Measurements from ENCODE around the gene PTH1R. TPM values are rescaled to one million over a fixed set of nuclear protein-coding genes. Genes with fewer than 3 reads are reported as not detected.

The PTH1R gene
- total RNA-seq, 2 experiments from 2014 or later = not detected

GRCh38 chr3:46932455-46933225 is 55.1 kb downstream of the PTH1R start:
- peak overlapping the region; percentile 34 for H3K27ac Mint-ChIP-seq
- H3K9me3 Mint-ChIP-seq = no peaks in the 10 kb centered on the region
- no peak overlapping the region for H3K4me3 Mint-ChIP-seq
- intact Hi-C loops (cut with micrococcal nuclease) = no loop called here
- CTCF ChIA-PET = interaction anchor here (1.2 kb wide), 1 partner anchor 65 kb away, joined by 4 read pairs; no protein-coding TSS in a partner anchor
- peaks cover 65% of the 10 kb centered on the region for H3K4me1 Mint-ChIP-seq (ENCODE audit: low read depth)
- peaks cover 13% of the 10 kb centered on the region for H3K36me3 Mint-ChIP-seq (ENCODE audit: low read depth)
- no peaks in the 10 kb centered on the region for H3K27me3 Mint-ChIP-seq (ENCODE audit: low read depth)
- no peak for DNase-seq

DNA sequence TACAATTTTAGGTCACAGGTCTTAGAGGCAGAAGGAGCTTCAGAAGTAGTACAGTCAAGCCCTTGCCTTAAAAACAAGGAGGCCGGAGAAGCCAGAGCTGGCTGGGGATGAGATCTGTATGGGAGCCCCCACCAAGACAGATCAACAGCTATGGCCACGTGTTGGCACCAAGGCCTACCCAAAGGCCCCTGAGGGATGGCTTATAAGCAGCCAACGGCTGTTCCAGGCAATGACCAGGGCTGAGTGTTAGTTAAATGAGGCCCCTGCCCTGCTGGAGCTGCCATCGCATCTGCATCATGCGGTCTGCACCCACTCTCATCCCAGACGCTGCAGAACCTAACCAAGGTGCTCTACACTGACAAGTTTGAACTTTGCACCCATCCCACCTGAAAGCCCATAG is 55.7 kb downstream of the PTH1R start:
- Mint-ChIP-seq H3K27me3 (ENCODE audit: low read depth) (no peaks in the 10 kb centered on the region), H3K27ac (no peak overlapping the region), H3K36me3 (ENCODE audit: low read depth) (peaks cover 14% of the 10 kb centered on the region), H3K4me3 (no peak overlapping the region), H3K4me1 (ENCODE audit: low read depth) (peaks cover 61% of the 10 kb centered on the region), H3K9me3 (no peaks in the 10 kb centered on the region)
- no peak for DNase-seq
- intact Hi-C loops (cut with micrococcal nuclease) = no loop called here
- CTCF ChIA-PET = interaction anchor here (0.7 to 1.2 kb wide), 2 partner anchors 26 to 65 kb away, joined by 3 to 4 read pairs; no protein-coding TSS in a partner anchor

DNA sequence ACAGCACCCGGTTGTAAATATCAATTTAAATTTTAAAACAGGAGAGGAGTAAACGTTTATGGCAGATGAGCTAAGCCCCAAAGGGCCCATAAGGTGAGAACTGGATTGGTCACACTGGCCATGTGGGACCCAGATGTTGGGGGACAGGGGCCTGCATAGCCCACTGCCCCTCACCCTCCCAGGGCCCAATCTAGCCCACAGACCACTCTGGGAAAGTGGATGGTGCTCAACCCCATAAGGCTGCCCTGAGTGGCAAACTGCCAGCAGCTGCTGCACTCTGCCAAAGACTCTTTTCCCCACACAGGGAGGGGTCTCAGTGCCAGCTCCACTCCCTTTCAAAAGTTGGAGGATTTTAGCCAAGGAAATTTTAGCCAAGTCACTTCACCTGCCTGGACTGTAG is 56.6 kb downstream of the PTH1R start:
- H3K27me3 Mint-ChIP-seq (ENCODE audit: low read depth) = no peaks in the 10 kb centered on the region
- CTCF ChIA-PET = interaction anchor here (0.7 to 2.0 kb wide), 4 partner anchors 10 to 64 kb away, joined by 3 to 7 read pairs (median 4); no protein-coding TSS in a partner anchor
- no peak overlapping the region for H3K4me3 Mint-ChIP-seq
- peaks cover 13% of the 10 kb centered on the region for H3K36me3 Mint-ChIP-seq (ENCODE audit: low read depth)
- no peak for DNase-seq
- H3K4me1 Mint-ChIP-seq (ENCODE audit: low read depth) = peaks cover 58% of the 10 kb centered on the region
- H3K9me3 Mint-ChIP-seq = no peaks in the 10 kb centered on the region
- H3K27ac Mint-ChIP-seq = no peak overlapping the region
- intact Hi-C loops (cut with micrococcal nuclease) = no loop called here

GRCh38 chr3:46934498-46935167 is 57.1 kb downstream of the PTH1R start:
- H3K9me3 Mint-ChIP-seq = no peaks in the 10 kb centered on the region
- H3K36me3 Mint-ChIP-seq (ENCODE audit: low read depth) = peaks cover 13% of the 10 kb centered on the region
- H3K4me1 Mint-ChIP-seq (ENCODE audit: low read depth) = peaks cover 55% of the 10 kb centered on the region
- no peak for DNase-seq
- no peaks in the 10 kb centered on the region for H3K27me3 Mint-ChIP-seq (ENCODE audit: low read depth)
- CTCF ChIA-PET = interaction anchor here (1.4 to 2.0 kb wide), 2 partner anchors 11 to 13 kb away, joined by 4 to 7 read pairs; no protein-coding TSS in a partner anchor
- no peak overlapping the region for H3K27ac Mint-ChIP-seq
- intact Hi-C loops (cut with micrococcal nuclease) = no loop called here
- no peak overlapping the region for H3K4me3 Mint-ChIP-seq

DNA sequence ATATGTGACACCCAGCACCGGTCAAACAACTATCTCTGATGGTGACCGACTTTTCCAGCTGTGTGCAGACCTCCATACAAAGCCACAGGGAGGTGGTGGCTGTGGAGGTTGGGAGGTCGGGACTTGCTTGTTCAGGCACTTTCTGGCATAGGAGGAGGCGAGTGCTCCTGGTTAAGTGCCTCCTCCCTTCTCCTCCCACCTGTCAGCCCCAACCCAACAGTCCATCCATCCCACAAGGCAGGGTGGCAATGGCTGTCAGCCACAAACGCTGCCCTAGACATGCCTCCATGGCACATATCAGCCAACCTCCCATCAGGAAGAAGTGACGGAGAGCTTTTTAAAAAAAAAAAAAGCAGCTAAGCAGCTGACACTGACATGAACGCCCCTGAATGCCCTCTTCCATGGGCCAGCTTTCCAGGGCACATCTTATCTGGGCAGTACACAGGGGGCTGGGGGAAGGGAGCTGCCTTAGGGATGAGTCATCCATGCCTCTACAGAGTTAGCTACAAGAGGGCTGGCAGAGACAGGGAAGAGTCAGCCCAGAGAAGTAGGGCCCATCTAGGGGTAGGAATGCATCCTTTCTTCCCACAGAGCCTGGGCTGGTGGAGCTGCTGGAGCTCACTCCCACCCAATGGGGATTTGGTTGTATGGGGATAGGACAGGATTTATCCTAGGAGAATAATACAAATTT is 57.8 kb downstream of the PTH1R start:
- intact Hi-C loops (cut with micrococcal nuclease) = no loop called here
- H3K36me3 Mint-ChIP-seq (ENCODE audit: low read depth) = peaks cover 13% of the 10 kb centered on the region
- H3K9me3 Mint-ChIP-seq = no peaks in the 10 kb centered on the region
- H3K27ac Mint-ChIP-seq = no peak overlapping the region
- peaks cover 53% of the 10 kb centered on the region for H3K4me1 Mint-ChIP-seq (ENCODE audit: low read depth)
- no peak overlapping the region for H3K4me3 Mint-ChIP-seq
- no peak for DNase-seq
- CTCF ChIA-PET = interaction anchor here (1.4 to 2.0 kb wide), 2 partner anchors 12 to 62 kb away, joined by 3 to 7 read pairs; no protein-coding TSS in a partner anchor
- no peaks in the 10 kb centered on the region for H3K27me3 Mint-ChIP-seq (ENCODE audit: low read depth)

DNA sequence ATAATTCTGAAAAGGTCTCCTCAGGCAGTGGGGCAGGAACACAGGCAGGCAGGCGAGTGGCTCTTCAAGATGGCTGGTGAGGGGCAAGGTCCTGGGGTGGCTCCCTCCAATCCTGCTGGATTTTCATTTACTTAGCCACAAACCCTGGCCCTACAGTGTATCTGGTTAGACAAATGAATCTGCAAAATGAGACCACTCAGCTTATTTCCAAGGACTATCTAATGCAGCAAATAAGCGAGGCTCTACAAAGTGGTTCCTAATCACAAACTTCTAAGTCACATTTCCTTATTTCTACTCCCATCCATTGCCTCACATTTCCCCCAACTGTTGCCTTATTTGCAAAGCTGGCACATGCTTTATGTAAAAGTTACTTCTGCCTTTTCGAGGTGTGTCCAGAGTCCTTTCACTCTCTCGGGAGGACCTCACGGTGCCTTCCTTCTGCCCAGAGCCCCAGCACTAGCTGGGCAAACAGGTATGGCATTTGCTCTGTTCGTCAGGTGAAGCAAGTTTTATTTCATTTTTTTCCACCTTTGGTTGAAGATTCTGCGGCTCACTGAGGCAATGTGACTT is 58.6 kb downstream of the PTH1R start:
- H3K27me3 Mint-ChIP-seq (ENCODE audit: low read depth) = no peaks in the 10 kb centered on the region
- peaks cover 10% of the 10 kb centered on the region for H3K36me3 Mint-ChIP-seq (ENCODE audit: low read depth)
- H3K4me3 Mint-ChIP-seq = no peak overlapping the region
- peaks cover 50% of the 10 kb centered on the region for H3K4me1 Mint-ChIP-seq (ENCODE audit: low read depth)
- no peaks in the 10 kb centered on the region for H3K9me3 Mint-ChIP-seq
- no peak overlapping the region for H3K27ac Mint-ChIP-seq
- CTCF ChIA-PET = interaction anchor here (0.9 to 1.4 kb wide), 2 partner anchors 62 to 69 kb away, joined by 3 read pairs; no protein-coding TSS in a partner anchor
- no peak for DNase-seq
- intact Hi-C loops (cut with micrococcal nuclease) = no loop called here

DNA sequence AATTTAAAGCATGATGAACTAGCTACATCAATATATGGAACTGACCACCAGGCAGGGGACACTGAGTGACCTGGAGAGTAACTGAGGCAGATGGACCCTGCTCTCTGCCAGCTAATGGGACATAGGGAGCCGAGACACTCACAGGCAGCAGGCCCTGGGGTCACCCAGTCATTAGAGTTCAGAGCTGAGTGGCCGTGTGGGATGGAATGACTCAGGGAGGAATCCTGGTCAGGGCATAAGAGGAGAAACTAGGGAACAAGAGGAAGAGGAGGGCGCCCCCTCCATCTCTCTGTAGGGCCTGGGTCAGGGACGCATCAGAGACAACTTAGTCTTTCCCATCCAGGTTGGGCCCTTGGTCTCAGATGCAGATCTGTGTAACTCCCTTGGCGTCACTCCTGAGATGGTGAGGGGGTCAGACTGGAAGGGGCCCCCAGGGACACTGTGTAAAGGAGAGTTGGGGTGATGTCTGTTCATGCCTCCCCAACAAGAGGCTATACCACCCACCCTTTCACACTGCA is 59.3 kb downstream of the PTH1R start:
- H3K27ac Mint-ChIP-seq = no peak overlapping the region
- CTCF ChIA-PET = interaction anchor here (0.9 to 1.4 kb wide), 2 partner anchors 61 to 70 kb away, joined by 3 read pairs; no protein-coding TSS in a partner anchor
- DNase-seq = no peak
- peaks cover 10% of the 10 kb centered on the region for H3K36me3 Mint-ChIP-seq (ENCODE audit: low read depth)
- H3K4me3 Mint-ChIP-seq = no peak overlapping the region
- intact Hi-C loops (cut with micrococcal nuclease) = no loop called here
- no peaks in the 10 kb centered on the region for H3K9me3 Mint-ChIP-seq
- H3K27me3 Mint-ChIP-seq (ENCODE audit: low read depth) = no peaks in the 10 kb centered on the region
- H3K4me1 Mint-ChIP-seq (ENCODE audit: low read depth) = peaks cover 44% of the 10 kb centered on the region

- Mint-ChIP-seq H3K4me3 (no peak overlapping the region), H3K4me1 (ENCODE audit: low read depth) (peaks cover 38% of the 10 kb centered on the region), H3K9me3 (no peaks in the 10 kb centered on the region), H3K27ac (no peak overlapping the region), H3K36me3 (ENCODE audit: low read depth) (peaks cover 10% of the 10 kb centered on the region), H3K27me3 (ENCODE audit: low read depth) (no peaks in the 10 kb centered on the region)
- intact Hi-C loops (cut with micrococcal nuclease) = no loop called here
- no peak for DNase-seq
- CTCF ChIA-PET = no interaction called here
These were observed 60.6 kb downstream of the PTH1R start for GRCh38 chr3:46938118-46938517.

DNA sequence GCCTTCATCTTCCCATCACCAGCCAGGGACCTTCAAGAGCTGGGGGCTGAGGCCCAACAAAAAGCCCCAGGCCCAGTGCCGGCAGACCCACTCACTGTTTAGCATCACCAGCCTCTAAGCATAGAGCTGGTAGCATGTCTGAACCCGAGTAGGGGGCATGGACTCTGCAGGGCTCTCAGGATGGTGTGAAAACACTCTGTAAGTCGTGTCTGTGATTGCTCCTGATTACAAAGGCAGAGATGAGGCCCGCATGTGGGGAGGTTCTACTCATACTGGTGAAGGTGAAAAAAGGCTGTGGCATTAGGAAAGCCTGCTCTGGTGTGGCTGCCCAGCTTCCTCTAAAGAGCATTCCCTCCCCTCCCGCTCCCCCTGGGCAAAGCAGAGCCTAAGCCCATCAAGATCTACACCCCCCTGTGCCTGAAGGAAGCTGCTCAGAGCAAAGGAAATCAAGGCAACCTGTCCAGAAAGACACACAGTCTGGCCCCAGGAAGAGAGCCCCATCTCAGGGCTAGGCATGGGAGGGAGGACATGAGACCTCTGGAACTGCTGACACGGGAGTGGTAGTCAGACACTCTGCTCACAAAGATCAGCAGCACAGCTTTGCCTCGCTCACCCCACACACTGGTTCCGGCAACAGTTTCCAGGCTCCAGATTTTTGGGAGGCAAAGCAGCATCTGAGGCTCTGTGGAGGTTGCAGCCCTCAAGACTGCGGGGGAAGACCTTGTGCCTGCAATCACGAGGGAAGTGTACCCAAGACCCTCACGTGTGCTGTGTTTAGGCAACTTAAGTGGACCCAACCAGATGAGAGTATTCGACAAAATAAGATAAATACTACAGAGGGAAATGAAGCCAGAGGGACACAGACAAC is 62.3 kb downstream of the PTH1R start:
- no peak overlapping the region for H3K4me3 Mint-ChIP-seq
- intact Hi-C loops (cut with micrococcal nuclease) = no loop called here
- H3K27ac Mint-ChIP-seq = no peak overlapping the region
- H3K9me3 Mint-ChIP-seq = no peaks in the 10 kb centered on the region
- H3K27me3 Mint-ChIP-seq (ENCODE audit: low read depth) = no peaks in the 10 kb centered on the region
- H3K4me1 Mint-ChIP-seq (ENCODE audit: low read depth) = peaks cover 39% of the 10 kb centered on the region
- peaks cover 10% of the 10 kb centered on the region for H3K36me3 Mint-ChIP-seq (ENCODE audit: low read depth)
- DNase-seq = no peak
- CTCF ChIA-PET = interaction anchor here (0.5 kb wide), 1 partner anchor 368 kb away, joined by 4 read pairs; no protein-coding TSS in a partner anchor

- CTCF ChIA-PET = interaction anchor here (0.5 kb wide), 1 partner anchor 113 kb away, joined by 4 read pairs; no protein-coding TSS in a partner anchor
- no peaks in the 10 kb centered on the region for H3K27me3 Mint-ChIP-seq (ENCODE audit: low read depth)
- H3K9me3 Mint-ChIP-seq = no peaks in the 10 kb centered on the region
- peaks cover 49% of the 10 kb centered on the region for H3K4me1 Mint-ChIP-seq (ENCODE audit: low read depth)
- intact Hi-C loops (cut with micrococcal nuclease) = no loop called here
- no peak overlapping the region for H3K4me3 Mint-ChIP-seq
- H3K36me3 Mint-ChIP-seq (ENCODE audit: low read depth) = peaks cover 18% of the 10 kb centered on the region
- no peak overlapping the region for H3K27ac Mint-ChIP-seq
- DNase-seq = no peak
These were observed 64.6 kb downstream of the PTH1R start for GRCh38 chr3:46942076-46942475.

All from activated naive CD4-positive, alpha-beta T cell treated with anti-CD3 and anti-CD28 coated beads for 36 hours (primary cell).